Uterus (tissue), 2 donors: ENCODE measurements around the gene RER1.

Source experiments
- POLR2A ChIP-seq, 2 donors: fragments of 450-650 bp; IDR thresholded peaks; one replicate each; pipeline ENCODE4 v1.6.1; 2016; ENCODE audit warnings: antibody characterized with exemption in 2 of 2, mild to moderate bottlenecking in 1 of 2, moderate library complexity in 1 of 2
- TF ChIP-seq, protein P1 (sequence below), 4 experiments: fragments of 200-600 bp in 2 of 4; fragments of 450-650 bp in 2 of 4; sonication (generic) in 2 of 4; IDR thresholded peaks; one replicate each; pipeline ENCODE4 v1.5.1; 2016 to 2019; ENCODE audit warnings: antibody characterized with exemption in 4 of 4, mild to moderate bottlenecking in 2 of 4, moderate library complexity in 1 of 4

DNA sequence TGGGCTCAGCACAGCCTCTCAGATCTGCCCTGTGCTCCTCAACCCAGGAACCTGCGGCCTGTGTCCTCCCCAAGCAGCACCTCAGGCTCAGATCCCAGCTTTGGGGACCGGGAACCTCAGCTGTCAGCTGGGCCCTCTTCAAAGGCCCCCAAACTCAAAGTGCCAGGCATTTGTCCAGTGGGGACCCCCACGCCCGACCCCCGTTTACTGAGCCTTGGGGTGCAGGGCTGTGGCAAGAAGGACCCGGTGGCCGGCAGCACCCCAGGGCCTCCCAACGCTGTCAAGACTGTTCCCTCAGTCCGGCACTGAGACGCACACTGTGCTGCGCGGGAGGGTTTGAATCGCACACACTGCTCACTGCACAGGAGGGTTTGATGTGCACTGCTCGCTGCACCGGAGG is 35.2 kb upstream of the RER1 start:
- TF ChIP-seq, protein P1, sequence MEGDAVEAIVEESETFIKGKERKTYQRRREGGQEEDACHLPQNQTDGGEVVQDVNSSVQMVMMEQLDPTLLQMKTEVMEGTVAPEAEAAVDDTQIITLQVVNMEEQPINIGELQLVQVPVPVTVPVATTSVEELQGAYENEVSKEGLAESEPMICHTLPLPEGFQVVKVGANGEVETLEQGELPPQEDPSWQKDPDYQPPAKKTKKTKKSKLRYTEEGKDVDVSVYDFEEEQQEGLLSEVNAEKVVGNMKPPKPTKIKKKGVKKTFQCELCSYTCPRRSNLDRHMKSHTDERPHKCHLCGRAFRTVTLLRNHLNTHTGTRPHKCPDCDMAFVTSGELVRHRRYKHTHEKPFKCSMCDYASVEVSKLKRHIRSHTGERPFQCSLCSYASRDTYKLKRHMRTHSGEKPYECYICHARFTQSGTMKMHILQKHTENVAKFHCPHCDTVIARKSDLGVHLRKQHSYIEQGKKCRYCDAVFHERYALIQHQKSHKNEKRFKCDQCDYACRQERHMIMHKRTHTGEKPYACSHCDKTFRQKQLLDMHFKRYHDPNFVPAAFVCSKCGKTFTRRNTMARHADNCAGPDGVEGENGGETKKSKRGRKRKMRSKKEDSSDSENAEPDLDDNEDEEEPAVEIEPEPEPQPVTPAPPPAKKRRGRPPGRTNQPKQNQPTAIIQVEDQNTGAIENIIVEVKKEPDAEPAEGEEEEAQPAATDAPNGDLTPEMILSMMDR (IDR thresholded peaks at IDR 0.05) = no peak
- TF ChIP-seq POLR2A (IDR thresholded peaks at IDR 0.05) = no peak
